ENCODE results near the gene IMPA2.
"Not testable (repeated sequence)": the region's sequence is repeated elsewhere in the genome, so short reads cannot be mapped to it uniquely, and the experiment has no call there.

IMPA2 gene

GRCh38 chr18:11963991-11964484, 17.3 kb upstream of the IMPA2 start:
- Histone ChIP-seq H3K4me3 (ENCODE audit: low read length in 2 of 2) (no peak overlapping the region), H3K4me1 (ENCODE audit: control insufficient read depth, insufficient read depth, low read length) (peaks cover 3% of the 10 kb centered on the region), H3K9ac (ENCODE audit: low read length in 2 of 2) (peak overlapping the region in 1 of 2 donors; percentile 6), H3K36me3 (ENCODE audit: control insufficient read depth in 2 of 2, insufficient read depth in 2 of 2, low read length in 2 of 2) (no peaks in the 10 kb centered on the region), H3K9me3 (ENCODE audit: control insufficient read depth in 2 of 2, low read length in 2 of 2) (no peaks in the 10 kb centered on the region), H3K27ac (ENCODE audit: low read length) (peak overlapping the region; percentile 20), H3K27me3 (ENCODE audit: control insufficient read depth in 1 of 2, insufficient read depth in 2 of 2, low read length in 2 of 2) (no peaks in the 10 kb centered on the region)

DNA sequence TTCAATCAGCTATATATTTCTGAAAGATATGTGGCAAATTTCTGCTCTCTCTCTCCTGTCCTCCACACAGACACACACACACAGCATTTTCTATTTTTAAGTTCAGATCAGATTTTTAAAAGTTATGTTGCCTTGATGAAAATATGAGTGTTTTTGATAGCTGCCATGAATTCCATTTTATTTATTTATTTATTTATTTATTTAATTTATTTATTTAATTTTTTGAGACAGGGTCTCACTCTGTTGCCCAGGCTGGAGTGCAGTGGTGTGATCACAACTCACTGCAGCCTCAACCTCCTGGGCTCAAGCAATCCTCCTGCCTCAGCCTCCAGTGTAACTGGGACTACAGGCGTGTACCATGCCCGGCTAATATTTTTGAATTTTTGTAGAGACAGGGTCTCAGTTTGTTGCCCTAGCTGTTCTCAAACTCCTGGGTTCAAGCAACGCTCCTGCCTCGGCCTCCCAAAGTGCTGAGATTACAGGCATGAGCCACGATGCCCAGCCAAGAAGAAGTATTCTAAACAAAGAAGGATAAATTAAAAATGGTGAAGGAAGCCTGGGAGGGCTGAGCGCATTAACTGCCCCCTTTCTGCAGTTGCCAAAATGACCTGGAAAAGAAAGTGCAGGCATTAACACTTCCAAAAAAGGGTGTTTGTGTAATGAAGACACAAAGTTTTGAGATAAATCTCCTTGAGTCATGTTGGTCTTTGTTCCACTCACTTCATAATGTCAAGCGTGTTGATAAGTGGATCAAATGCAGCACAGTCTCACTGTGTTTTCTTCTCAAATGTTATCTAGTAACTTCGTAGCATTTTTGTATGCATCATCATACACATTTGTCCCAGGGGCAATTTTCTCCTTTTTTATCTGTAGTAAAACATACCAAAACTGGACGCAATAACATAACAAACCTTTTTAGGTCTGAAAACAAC, 11.1 kb upstream of the IMPA2 start:
- Histone ChIP-seq H3K9me3 (ENCODE audit: control insufficient read depth in 2 of 2, low read length in 2 of 2) (no peaks in the 10 kb centered on the region), H3K27ac (ENCODE audit: low read length) (no peak overlapping the region), H3K9ac (ENCODE audit: low read length in 2 of 2) (no peak overlapping the region), H3K27me3 (ENCODE audit: control insufficient read depth in 1 of 2, insufficient read depth in 2 of 2, low read length in 2 of 2) (no peaks in the 10 kb centered on the region), H3K36me3 (ENCODE audit: control insufficient read depth in 2 of 2, insufficient read depth in 2 of 2, low read length in 2 of 2) (no peaks in the 10 kb centered on the region), H3K4me1 (ENCODE audit: control insufficient read depth, insufficient read depth, low read length) (no peaks in the 10 kb centered on the region), H3K4me3 (ENCODE audit: low read length in 2 of 2) (no peak overlapping the region)

GRCh38 chr18:11970836-11971226, 10.5 kb upstream of the IMPA2 start:
- not testable (repeated sequence) for H3K9ac ChIP-seq (ENCODE audit: low read length in 2 of 2); H3K27me3 ChIP-seq (ENCODE audit: control insufficient read depth in 1 of 2, insufficient read depth in 2 of 2, low read length in 2 of 2); H3K4me1 ChIP-seq (ENCODE audit: control insufficient read depth, insufficient read depth, low read length); H3K9me3 ChIP-seq (ENCODE audit: control insufficient read depth in 2 of 2, low read length in 2 of 2); H3K27ac ChIP-seq (ENCODE audit: low read length); H3K4me3 ChIP-seq (ENCODE audit: low read length in 2 of 2); H3K36me3 ChIP-seq (ENCODE audit: control insufficient read depth in 2 of 2, insufficient read depth in 2 of 2, low read length in 2 of 2)

GRCh38 chr18:11972371-11973174, 8.7 kb upstream of the IMPA2 start:
- no peaks in the 10 kb centered on the region for H3K36me3 ChIP-seq (ENCODE audit: control insufficient read depth in 2 of 2, insufficient read depth in 2 of 2, low read length in 2 of 2)
- no peaks in the 10 kb centered on the region for H3K4me1 ChIP-seq (ENCODE audit: control insufficient read depth, insufficient read depth, low read length)
- H3K9me3 ChIP-seq (ENCODE audit: control insufficient read depth in 2 of 2, low read length in 2 of 2): no peaks in the 10 kb centered on the region
- H3K9ac ChIP-seq (ENCODE audit: low read length in 2 of 2): no peak overlapping the region
- H3K4me3 ChIP-seq (ENCODE audit: low read length in 2 of 2): no peak overlapping the region
- H3K27me3 ChIP-seq (ENCODE audit: control insufficient read depth in 1 of 2, insufficient read depth in 2 of 2, low read length in 2 of 2): no peaks in the 10 kb centered on the region
- no peak overlapping the region for H3K27ac ChIP-seq (ENCODE audit: low read length)

GRCh38 chr18:11974741-11975325, 6.5 kb upstream of the IMPA2 start:
- H3K9ac ChIP-seq (ENCODE audit: low read length in 2 of 2): no peak overlapping the region
- no peak overlapping the region for H3K4me3 ChIP-seq (ENCODE audit: low read length in 2 of 2)
- H3K27ac ChIP-seq (ENCODE audit: low read length): no peak overlapping the region
- H3K36me3 ChIP-seq (ENCODE audit: control insufficient read depth in 2 of 2, insufficient read depth in 2 of 2, low read length in 2 of 2): no peaks in the 10 kb centered on the region
- H3K9me3 ChIP-seq (ENCODE audit: control insufficient read depth in 2 of 2, low read length in 2 of 2): no peaks in the 10 kb centered on the region
- peaks cover 1% of the 10 kb centered on the region for H3K4me1 ChIP-seq (ENCODE audit: control insufficient read depth, insufficient read depth, low read length)
- no peaks in the 10 kb centered on the region for H3K27me3 ChIP-seq (ENCODE audit: control insufficient read depth in 1 of 2, insufficient read depth in 2 of 2, low read length in 2 of 2)

DNA sequence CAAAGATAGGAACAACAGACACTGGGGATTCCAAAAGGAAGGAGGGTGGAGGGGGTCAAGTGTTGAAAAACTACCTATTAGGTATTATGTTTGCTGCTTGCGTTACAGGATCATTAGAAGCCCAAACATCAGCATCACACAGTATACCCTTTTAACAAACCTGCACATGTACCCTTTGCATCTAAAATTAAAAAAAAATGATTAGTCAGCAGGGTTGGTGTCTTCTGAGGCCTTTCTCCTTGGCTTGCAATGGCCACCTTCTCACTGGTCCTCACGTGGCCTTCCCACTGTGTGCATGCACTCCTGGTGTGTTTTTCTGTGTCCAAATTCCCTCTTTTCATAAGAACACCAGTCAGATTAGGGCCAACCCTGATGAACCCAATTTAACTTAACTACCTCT, 5.6 kb upstream of the IMPA2 start:
- no peak overlapping the region for H3K27ac ChIP-seq (ENCODE audit: low read length)
- H3K9me3 ChIP-seq (ENCODE audit: control insufficient read depth in 2 of 2, low read length in 2 of 2): no peaks in the 10 kb centered on the region
- H3K4me1 ChIP-seq (ENCODE audit: control insufficient read depth, insufficient read depth, low read length): peaks cover 6% of the 10 kb centered on the region
- no peaks in the 10 kb centered on the region for H3K27me3 ChIP-seq (ENCODE audit: control insufficient read depth in 1 of 2, insufficient read depth in 2 of 2, low read length in 2 of 2)
- H3K4me3 ChIP-seq (ENCODE audit: low read length in 2 of 2): no peak overlapping the region
- H3K36me3 ChIP-seq (ENCODE audit: control insufficient read depth in 2 of 2, insufficient read depth in 2 of 2, low read length in 2 of 2): no peaks in the 10 kb centered on the region
- H3K9ac ChIP-seq (ENCODE audit: low read length in 2 of 2): no peak overlapping the region

- Histone ChIP-seq H3K27me3 (ENCODE audit: control insufficient read depth in 1 of 2, insufficient read depth in 2 of 2, low read length in 2 of 2) (no peaks in the 10 kb centered on the region), H3K27ac (ENCODE audit: low read length) (no peak overlapping the region), H3K9ac (ENCODE audit: low read length in 2 of 2) (no peak overlapping the region), H3K4me1 (ENCODE audit: control insufficient read depth, insufficient read depth, low read length) (peaks cover 6% of the 10 kb centered on the region), H3K4me3 (ENCODE audit: low read length in 2 of 2) (no peak overlapping the region), H3K9me3 (ENCODE audit: control insufficient read depth in 2 of 2, low read length in 2 of 2) (no peaks in the 10 kb centered on the region), H3K36me3 (ENCODE audit: control insufficient read depth in 2 of 2, insufficient read depth in 2 of 2, low read length in 2 of 2) (no peaks in the 10 kb centered on the region)
Measured at GRCh38 chr18:11976315-11977152, 4.8 kb upstream of the IMPA2 start.

DNA sequence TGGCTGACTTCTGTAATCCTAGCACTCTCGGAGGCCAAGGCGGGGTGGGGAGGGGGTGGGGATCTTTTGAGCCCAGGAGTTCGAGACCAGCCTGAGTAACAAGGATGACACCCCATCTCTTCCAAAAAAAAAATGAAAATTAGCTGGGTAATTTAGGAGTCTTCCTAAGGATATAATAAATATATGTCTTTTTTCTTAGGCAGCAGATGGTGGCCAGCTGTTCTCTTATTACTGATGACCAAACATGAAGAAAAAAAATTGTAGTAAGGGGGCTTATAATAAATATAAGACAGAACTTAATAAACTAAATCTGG, 4.2 kb upstream of the IMPA2 start:
- H3K9ac ChIP-seq (ENCODE audit: low read length in 2 of 2): no peak overlapping the region
- no peak overlapping the region for H3K4me3 ChIP-seq (ENCODE audit: low read length in 2 of 2)
- H3K27ac ChIP-seq (ENCODE audit: low read length): no peak overlapping the region
- no peaks in the 10 kb centered on the region for H3K27me3 ChIP-seq (ENCODE audit: control insufficient read depth in 1 of 2, insufficient read depth in 2 of 2, low read length in 2 of 2)
- H3K9me3 ChIP-seq (ENCODE audit: control insufficient read depth in 2 of 2, low read length in 2 of 2): no peaks in the 10 kb centered on the region
- H3K4me1 ChIP-seq (ENCODE audit: control insufficient read depth, insufficient read depth, low read length): peaks cover 9% of the 10 kb centered on the region
- no peaks in the 10 kb centered on the region for H3K36me3 ChIP-seq (ENCODE audit: control insufficient read depth in 2 of 2, insufficient read depth in 2 of 2, low read length in 2 of 2)

DNA sequence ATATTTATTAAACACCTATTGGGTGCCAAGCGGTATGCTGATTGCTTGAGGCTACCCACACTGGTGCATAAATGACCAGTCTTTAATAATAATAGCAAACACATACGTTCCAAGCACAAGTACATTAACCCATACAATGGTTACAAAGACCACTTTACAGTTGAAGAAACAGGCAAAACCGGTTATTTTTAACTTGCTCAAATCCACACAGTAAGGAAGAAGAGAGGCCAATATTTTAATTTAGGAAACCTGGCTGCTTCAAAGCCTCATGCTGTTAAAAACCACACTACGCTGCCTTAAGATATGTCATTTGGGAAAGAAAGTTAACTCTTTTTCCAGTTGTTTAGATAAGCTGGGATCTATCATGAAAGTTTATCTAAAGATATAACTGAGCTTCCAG, 2.4 kb upstream of the IMPA2 start:
- Histone ChIP-seq H3K9ac (ENCODE audit: low read length in 2 of 2) (no peak overlapping the region), H3K4me1 (ENCODE audit: control insufficient read depth, insufficient read depth, low read length) (peaks cover 12% of the 10 kb centered on the region), H3K27me3 (ENCODE audit: control insufficient read depth in 1 of 2, insufficient read depth in 2 of 2, low read length in 2 of 2) (no peaks in the 10 kb centered on the region), H3K9me3 (ENCODE audit: control insufficient read depth in 2 of 2, low read length in 2 of 2) (no peaks in the 10 kb centered on the region), H3K27ac (ENCODE audit: low read length) (no peak overlapping the region), H3K4me3 (ENCODE audit: low read length in 2 of 2) (no peak overlapping the region), H3K36me3 (ENCODE audit: control insufficient read depth in 2 of 2, insufficient read depth in 2 of 2, low read length in 2 of 2) (no peaks in the 10 kb centered on the region)

DNA sequence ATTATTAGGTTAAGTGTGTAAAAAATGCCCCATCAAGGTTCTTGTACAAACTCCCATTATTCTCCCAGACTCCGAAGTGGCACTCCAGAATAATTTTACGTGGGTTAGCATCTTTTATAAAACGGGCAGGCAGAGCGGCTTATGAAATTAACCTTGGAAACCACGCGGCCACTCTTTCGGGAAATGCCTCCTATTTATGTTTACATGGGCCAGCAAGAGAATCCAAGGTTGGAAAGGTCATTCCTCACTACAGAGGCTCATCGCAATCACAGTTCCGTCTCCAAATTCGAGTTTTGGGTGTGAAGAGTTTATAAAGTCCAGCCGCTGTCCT, 1.2 kb upstream of the IMPA2 start:
- H3K4me3 ChIP-seq (ENCODE audit: low read length in 2 of 2): peak overlapping the region; percentile 59 to 77

More for the DNA sequence above, 1.2 kb upstream of the IMPA2 start:
- H3K27me3 ChIP-seq (ENCODE audit: control insufficient read depth in 1 of 2, insufficient read depth in 2 of 2, low read length in 2 of 2): no peaks in the 10 kb centered on the region
- no peaks in the 10 kb centered on the region for H3K9me3 ChIP-seq (ENCODE audit: control insufficient read depth in 2 of 2, low read length in 2 of 2)
- H3K36me3 ChIP-seq (ENCODE audit: control insufficient read depth in 2 of 2, insufficient read depth in 2 of 2, low read length in 2 of 2): no peaks in the 10 kb centered on the region
- H3K4me1 ChIP-seq (ENCODE audit: control insufficient read depth, insufficient read depth, low read length): peaks cover 12% of the 10 kb centered on the region
- H3K9ac ChIP-seq (ENCODE audit: low read length in 2 of 2): peak overlapping the region; percentile 75 to 87
- peak overlapping the region; percentile 92 for H3K27ac ChIP-seq (ENCODE audit: low read length)

Data from stomach smooth muscle (tissue), 2 donors.